Keratinocyte (primary cell): Measurements from ENCODE around the gene NOX5. TPM values are rescaled to one million over a fixed set of nuclear protein-coding genes. Genes with fewer than 3 reads are reported as not detected.

Experiments
- DNase-seq: peaks from one replicate; pipeline ENCODE4 v3.0.0-alpha.2; 2011; ENCODE audit warnings: low read depth, missing footprints, low spot score
- FAIRE-seq: peaks from 2 replicates; lab custom pipeline; 2011; peaks lifted over from hg19 to GRCh38; lab: Jason Lieb, UNC
- H2AFZ ChIP-seq: 2 replicates; pipeline ENCODE4 v1.6.0; 2012; ENCODE audit warnings: low read length, control low read depth, inconsistent platforms; ENCODE audit not compliant: control insufficient read depth
- H3K27ac ChIP-seq: 2 replicates; pipeline ENCODE4 v1.5.1; 2011; ENCODE audit warnings: low read length; ENCODE audit not compliant: control insufficient read depth, insufficient read depth
- H3K27me3 ChIP-seq: 3 replicates; pipeline ENCODE4 v1.6.0; 2011; ENCODE audit warnings: low read length; ENCODE audit not compliant: control insufficient read depth, insufficient read depth; ENCODE audit errors: extremely low read depth
- H3K36me3 ChIP-seq, 2 experiments: 2 replicates in 1 of 2; 3 replicates in 1 of 2; pipeline ENCODE4 v1.5.1; 2011; ENCODE audit warnings: low read length in 2 of 2, mild to moderate bottlenecking in 1 of 2; ENCODE audit not compliant: control insufficient read depth in 2 of 2, insufficient read depth in 2 of 2; ENCODE audit errors: extremely low read depth in 1 of 2
- H3K4me1 ChIP-seq: 3 replicates; pipeline ENCODE4 v1.5.1; 2011; ENCODE audit warnings: low read length; ENCODE audit not compliant: control insufficient read depth, insufficient read depth; ENCODE audit errors: extremely low read depth
- H3K4me2 ChIP-seq: 3 replicates; pipeline ENCODE4 v1.6.0; 2011; ENCODE audit warnings: low read depth, low read length; ENCODE audit not compliant: control insufficient read depth, insufficient read depth; ENCODE audit errors: extremely low read depth
- H3K4me3 ChIP-seq, 3 experiments: fragments of 200-600 bp in 1 of 3; sonication (generic) in 1 of 3; 2 replicates in 2 of 3; 3 replicates in 1 of 3; pipeline ENCODE4 v1.5.1; 2011 to 2016; ENCODE audit warnings: low read length in 3 of 3, mild to moderate bottlenecking in 3 of 3, control low read depth in 2 of 3, inconsistent platforms in 1 of 3, low read depth in 1 of 3, mixed read lengths in 1 of 3, mixed run types in 1 of 3, moderate library complexity in 1 of 3; ENCODE audit not compliant: control insufficient read depth in 2 of 3, insufficient read depth in 2 of 3; ENCODE audit errors: extremely low read depth in 1 of 3
- H3K79me2 ChIP-seq: 2 replicates; pipeline ENCODE4 v1.6.0; 2012; ENCODE audit warnings: low read length; ENCODE audit not compliant: control insufficient read depth, insufficient read depth
- H3K9ac ChIP-seq: 3 replicates; pipeline ENCODE4 v1.6.0; 2011; ENCODE audit warnings: low read length; ENCODE audit not compliant: control insufficient read depth, insufficient read depth; ENCODE audit errors: extremely low read depth
- H3K9me1 ChIP-seq: 3 replicates; pipeline ENCODE4 v1.6.0; 2011; ENCODE audit warnings: low read length; ENCODE audit not compliant: control insufficient read depth, insufficient read depth; ENCODE audit errors: extremely low read depth
- H3K9me3 ChIP-seq: 2 replicates; pipeline ENCODE4 v1.5.1; 2012; ENCODE audit warnings: low read depth, low read length; ENCODE audit not compliant: control insufficient read depth
- H4K20me1 ChIP-seq: 3 replicates; pipeline ENCODE4 v1.6.0; 2011; ENCODE audit warnings: low read length; ENCODE audit not compliant: control insufficient read depth, insufficient read depth; ENCODE audit errors: extremely low read depth
- EZH2 ChIP-seq: IDR thresholded peaks from one replicate; pipeline ENCODE4 v1.6.1; 2012; ENCODE audit warnings: inconsistent platforms, mild to moderate bottlenecking, low read length, moderate library complexity
- dilution Hi-C: fragments of 300-500 bp; cut with MboI; formaldehyde crosslinking; loops from one replicate; pipeline ENCODE4 v1.7.0; 2020; ENCODE audit warnings: low sequenced_read_pairs; ENCODE audit not compliant: extremely low pct_ligation_motif_present
- polyA plus RNA-seq, 5 experiments: library from polyadenylated mRNA; depleted of rRNA in 3 of 5; stranded (reverse) in 3 of 5; stranded (forward) in 1 of 5; unstranded in 1 of 5; fragments of >200 nt; gene quantifications; 1 replicate in 1 of 5; 2 replicates in 3 of 5; 3 replicates in 1 of 5; pipeline versions ENCODE4 v1.2.1 to v1.2.3, GENCODE V29; 2011 to 2012; ENCODE audit warnings: missing spikeins in 2 of 5, low read depth in 1 of 5, low replicate concordance in 1 of 5
- TF ChIP-seq, protein P1 (sequence below), 3 experiments: IDR thresholded peaks in 1 of 3; conservative IDR thresholded peaks in 1 of 3; optimal IDR thresholded peaks in 1 of 3; 2 replicates in 2 of 3; 3 replicates in 1 of 3; pipeline versions ENCODE3 to v1.5.1; 2011; ENCODE audit warnings: low read length in 3 of 3, mild to moderate bottlenecking in 3 of 3, moderate library complexity in 2 of 3, control low read depth in 1 of 3, inconsistent platforms in 1 of 3; ENCODE audit not compliant: insufficient read depth in 2 of 3; ENCODE audit errors: extremely low read depth in 1 of 3

Gene NOX5
- polyA plus RNA-seq, 1 donor (not counting 4 experiments of a cell fraction or from before 2014, with no cell fraction given): 0.16 TPM

DNA sequence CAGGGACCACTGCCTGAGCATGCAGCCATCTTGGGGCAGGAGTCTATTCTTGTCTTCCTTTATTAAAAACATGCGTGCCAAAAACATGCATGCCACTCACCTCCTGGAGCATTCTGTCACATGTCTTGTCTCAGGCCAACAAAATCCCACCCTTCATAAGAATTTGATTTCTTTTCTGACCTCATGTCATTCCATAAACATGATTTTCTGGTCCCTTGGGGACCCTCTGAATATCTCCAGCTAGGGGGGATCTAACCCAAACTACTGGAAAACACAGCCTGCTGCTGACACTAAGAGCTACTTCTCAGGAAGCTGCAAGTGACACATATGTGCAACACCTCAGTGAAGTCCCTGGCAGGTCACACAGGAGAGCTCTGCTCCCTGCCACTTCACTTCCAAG lies 26.8 kb upstream of the NOX5 start:
- FAIRE-seq (no peak), DNase-seq (no peak)
- Histone ChIP-seq H3K27me3 (no peaks in the 10 kb centered on the region), H3K36me3 (no peaks in the 10 kb centered on the region), H4K20me1 (no peaks in the 10 kb centered on the region), H3K9me1 (no peaks in the 10 kb centered on the region), H3K9ac (no peak overlapping the region), H3K4me3 (no peak overlapping the region), H2AFZ (no peak overlapping the region), H3K27ac (no peak overlapping the region), H3K4me1 (peaks cover 17% of the 10 kb centered on the region), H3K9me3 (no peaks in the 10 kb centered on the region), H3K4me2 (no peak overlapping the region), H3K79me2 (no peaks in the 10 kb centered on the region)
- dilution Hi-C loops: no loop called here
- TF ChIP-seq EZH2: no peak
- TF ChIP-seq, protein P1, sequence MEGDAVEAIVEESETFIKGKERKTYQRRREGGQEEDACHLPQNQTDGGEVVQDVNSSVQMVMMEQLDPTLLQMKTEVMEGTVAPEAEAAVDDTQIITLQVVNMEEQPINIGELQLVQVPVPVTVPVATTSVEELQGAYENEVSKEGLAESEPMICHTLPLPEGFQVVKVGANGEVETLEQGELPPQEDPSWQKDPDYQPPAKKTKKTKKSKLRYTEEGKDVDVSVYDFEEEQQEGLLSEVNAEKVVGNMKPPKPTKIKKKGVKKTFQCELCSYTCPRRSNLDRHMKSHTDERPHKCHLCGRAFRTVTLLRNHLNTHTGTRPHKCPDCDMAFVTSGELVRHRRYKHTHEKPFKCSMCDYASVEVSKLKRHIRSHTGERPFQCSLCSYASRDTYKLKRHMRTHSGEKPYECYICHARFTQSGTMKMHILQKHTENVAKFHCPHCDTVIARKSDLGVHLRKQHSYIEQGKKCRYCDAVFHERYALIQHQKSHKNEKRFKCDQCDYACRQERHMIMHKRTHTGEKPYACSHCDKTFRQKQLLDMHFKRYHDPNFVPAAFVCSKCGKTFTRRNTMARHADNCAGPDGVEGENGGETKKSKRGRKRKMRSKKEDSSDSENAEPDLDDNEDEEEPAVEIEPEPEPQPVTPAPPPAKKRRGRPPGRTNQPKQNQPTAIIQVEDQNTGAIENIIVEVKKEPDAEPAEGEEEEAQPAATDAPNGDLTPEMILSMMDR (optimal IDR thresholded peaks at IDR 0.05 in 1 of 3, IDR thresholded peaks at IDR 0.05 in 1 of 3, conservative IDR thresholded peaks at IDR 0.05 in 1 of 3; ENCODE audit: extremely low read depth in 1 of 3, insufficient read depth in 2 of 3, low read length in 3 of 3): no peak

DNA sequence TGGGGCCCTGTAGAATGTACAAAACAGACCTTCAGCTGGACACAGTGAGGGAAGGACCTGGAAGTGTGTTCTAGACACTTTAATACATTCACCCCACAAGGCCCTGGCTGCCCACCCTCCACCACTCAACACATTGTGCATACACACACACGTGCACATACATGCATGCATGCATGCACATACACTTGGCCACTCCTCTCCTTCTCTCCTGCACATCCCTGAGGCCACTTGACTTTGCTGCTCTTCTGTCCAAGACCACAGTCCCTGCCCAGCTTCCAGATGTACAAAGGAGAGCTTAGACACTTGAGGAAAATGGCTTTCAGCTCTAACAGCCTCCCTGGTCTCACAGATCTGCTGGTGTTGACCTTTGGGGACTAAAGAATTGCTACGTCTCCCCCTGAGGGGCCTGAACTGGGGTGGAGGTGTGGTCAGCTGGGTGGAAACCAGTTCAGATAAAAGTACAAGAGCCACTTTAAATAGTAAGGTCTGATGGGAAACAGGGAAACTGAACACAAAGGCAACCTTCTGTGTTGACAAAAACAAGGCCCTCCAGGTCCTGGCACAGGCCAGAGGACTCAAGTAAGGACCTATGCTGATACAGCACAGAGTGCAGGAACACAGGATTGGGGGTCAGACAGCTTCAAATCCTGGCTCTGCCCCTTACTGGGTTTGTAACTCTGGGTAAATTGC lies 24.8 kb upstream of the NOX5 start:
- dilution Hi-C loops: no loop called here
- Histone ChIP-seq H2AFZ (no peak overlapping the region), H3K36me3 (no peaks in the 10 kb centered on the region), H3K4me1 (peaks cover 30% of the 10 kb centered on the region), H3K27me3 (no peaks in the 10 kb centered on the region), H4K20me1 (no peaks in the 10 kb centered on the region), H3K9me1 (no peaks in the 10 kb centered on the region), H3K4me2 (no peak overlapping the region), H3K4me3 (no peak overlapping the region), H3K27ac (no peak overlapping the region), H3K9me3 (no peaks in the 10 kb centered on the region), H3K79me2 (no peaks in the 10 kb centered on the region), H3K9ac (no peak overlapping the region)
- FAIRE-seq (no peak), DNase-seq (no peak)
- TF ChIP-seq, protein P1 (optimal IDR thresholded peaks at IDR 0.05 in 1 of 3, IDR thresholded peaks at IDR 0.05 in 1 of 3, conservative IDR thresholded peaks at IDR 0.05 in 1 of 3; ENCODE audit: extremely low read depth in 1 of 3, insufficient read depth in 2 of 3, low read length in 3 of 3): no peak
- TF ChIP-seq EZH2: no peak
